ENCODE measurements around the gene ANK3. TPM values are rescaled to one million over a fixed set of nuclear protein-coding genes. Genes with fewer than 3 reads are reported as not detected.

Gene ANK3
- total RNA-seq, 1 experiment from 2014 or later: 15.3 TPM

DNA sequence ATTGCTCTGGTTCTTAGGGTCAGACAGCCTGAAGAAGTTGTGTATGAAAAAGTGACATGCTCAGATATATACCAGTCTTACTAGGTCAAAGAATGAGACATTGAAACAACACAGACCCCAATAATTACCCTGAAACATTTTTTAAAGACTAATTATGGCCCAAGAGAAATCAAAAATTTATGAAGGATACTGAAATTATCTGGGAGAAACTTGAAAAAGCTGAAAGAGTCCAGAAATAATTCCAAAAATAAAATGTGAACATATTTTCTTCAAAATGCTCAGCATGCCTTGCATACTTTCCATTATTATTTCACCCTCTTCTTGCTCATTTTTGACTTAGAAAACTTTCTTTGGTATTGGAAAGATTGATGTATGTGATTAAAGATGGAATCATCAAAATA lies 284.4 kb downstream of the ANK3 start:
- Histone ChIP-seq H3K36me3 (ENCODE audit: control insufficient read depth in 1 of 2, insufficient read depth in 2 of 2, low read length in 2 of 2) (no peaks in the 10 kb centered on the region), H3K9me2 (ENCODE audit: insufficient read depth) (no peaks in the 10 kb centered on the region), H3K9me3 (ENCODE audit: control insufficient read depth in 1 of 2, insufficient read depth in 1 of 2, low read depth in 1 of 2, low read length in 2 of 2) (no peaks in the 10 kb centered on the region), H3K4me2 (ENCODE audit: low read length) (no peak overlapping the region), H3K4me3 (replicated peaks in 1 of 2; ENCODE audit: low read depth in 1 of 2, low read length in 2 of 2) (no peak overlapping the region), H3K27ac (ENCODE audit: low read depth, low read length) (no peak overlapping the region), H3K27me3 (ENCODE audit: insufficient read depth, low read length) (no peaks in the 10 kb centered on the region), H2AFZ (ENCODE audit: low read depth, low read length, poor library complexity, severe bottlenecking) (no peak overlapping the region), H3K79me2 (ENCODE audit: insufficient read depth, low read length) (no peaks in the 10 kb centered on the region), H4K20me1 (ENCODE audit: insufficient read depth) (no peaks in the 10 kb centered on the region), H3K4me1 (ENCODE audit: control insufficient read depth in 1 of 2, insufficient read depth in 2 of 2, low read length in 2 of 2) (no peaks in the 10 kb centered on the region), H3K9ac (ENCODE audit: low read length) (no peak overlapping the region)
- intact Hi-C loops (cut with micrococcal nuclease): no loop called here
- ChIA-PET RAD21 (ENCODE audit: low non-redundant PET in 1 of 2, low total read pairs in 2 of 2, uncharacterized antibody in 2 of 2, unreplicated experiment in 2 of 2) (no interaction called here), CTCF (no interaction called here), POLR2A (no interaction called here)
- BruUV-seq (replicated peaks): no TSS peak
- TF ChIP-seq CEBPB (IDR thresholded peaks at IDR 0.05; ENCODE audit: low read depth) (no peak), ZNF274 (IDR thresholded peaks at IDR 0.05; ENCODE audit: low read depth, low read length) (no peak), ELF1 (IDR thresholded peaks at IDR 0.05; ENCODE audit: borderline replicate concordance, low read depth) (no peak)
- TF ChIP-seq, protein P1, sequence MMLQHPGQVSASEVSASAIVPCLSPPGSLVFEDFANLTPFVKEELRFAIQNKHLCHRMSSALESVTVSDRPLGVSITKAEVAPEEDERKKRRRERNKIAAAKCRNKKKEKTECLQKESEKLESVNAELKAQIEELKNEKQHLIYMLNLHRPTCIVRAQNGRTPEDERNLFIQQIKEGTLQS (IDR thresholded peaks at IDR 0.05): no peak
- DNase-seq (ENCODE audit: low read depth, low spot score): no peak
- no peak for ATAC-seq

DNA sequence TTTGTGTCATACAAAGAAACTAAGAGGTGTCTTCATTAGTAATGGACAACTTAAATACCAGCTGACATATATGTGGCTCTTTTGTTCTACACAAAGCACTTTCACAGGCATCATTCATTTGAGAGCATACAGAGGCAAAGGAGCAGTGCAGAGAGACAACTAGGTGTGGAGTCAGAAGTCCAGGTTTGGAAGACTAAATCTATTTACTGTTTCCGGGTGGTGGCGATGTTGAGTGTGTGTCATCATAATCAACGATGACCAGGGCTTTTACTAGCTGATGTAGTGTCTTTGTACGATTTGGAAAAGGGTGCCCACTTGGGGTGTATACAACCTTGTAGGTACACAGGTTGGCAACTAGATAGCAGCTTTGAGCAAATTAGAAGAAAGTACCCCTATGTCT lies 287.9 kb downstream of the ANK3 start:
- H3K27ac ChIP-seq (ENCODE audit: low read depth, low read length): no peak overlapping the region
- no peaks in the 10 kb centered on the region for H3K79me2 ChIP-seq (ENCODE audit: insufficient read depth, low read length)
- peaks cover 0 to 4% of the 10 kb centered on the region in 2 experiments; a peak in 1 of 4 replicates for H3K4me1 ChIP-seq (ENCODE audit: control insufficient read depth in 1 of 2, insufficient read depth in 2 of 2, low read length in 2 of 2)
- DNase-seq (ENCODE audit: low read depth, low spot score): no peak
- no peak overlapping the region for H3K9ac ChIP-seq (ENCODE audit: low read length)
- H3K4me2 ChIP-seq (ENCODE audit: low read length): no peak overlapping the region
- H2AFZ ChIP-seq (ENCODE audit: low read depth, low read length, poor library complexity, severe bottlenecking): no peak overlapping the region
- POLR2A ChIA-PET: no interaction called here
- H3K4me3 ChIP-seq (replicated peaks in 1 of 2; ENCODE audit: low read depth in 1 of 2, low read length in 2 of 2): no peak overlapping the region
- no peaks in the 10 kb centered on the region for H4K20me1 ChIP-seq (ENCODE audit: insufficient read depth)
- CTCF ChIA-PET: interaction anchor here (2.9 to 5.1 kb wide), 2 partner anchors 102 to 108 kb away, joined by 15 to 35 read pairs; no protein-coding TSS in a partner anchor
- no peaks in the 10 kb centered on the region for H3K36me3 ChIP-seq (ENCODE audit: control insufficient read depth in 1 of 2, insufficient read depth in 2 of 2, low read length in 2 of 2)
- no peaks in the 10 kb centered on the region for H3K9me3 ChIP-seq (ENCODE audit: control insufficient read depth in 1 of 2, insufficient read depth in 1 of 2, low read depth in 1 of 2, low read length in 2 of 2)
- intact Hi-C loops (cut with micrococcal nuclease): loop anchor here (5.0 kb wide), 1 partner anchor 545 kb away; no protein-coding TSS in a partner anchor
- no TSS peak for BruUV-seq (replicated peaks)
- RAD21 ChIA-PET (ENCODE audit: low non-redundant PET in 1 of 2, low total read pairs in 2 of 2, uncharacterized antibody in 2 of 2, unreplicated experiment in 2 of 2): no interaction called here
- H3K9me2 ChIP-seq (ENCODE audit: insufficient read depth): no peaks in the 10 kb centered on the region
- ATAC-seq: no peak
- no peaks in the 10 kb centered on the region for H3K27me3 ChIP-seq (ENCODE audit: insufficient read depth, low read length)
- TF ChIP-seq EGR1 (IDR thresholded peaks at IDR 0.05; ENCODE audit: low read depth) (no peak), EZH2phosphoT487 (IDR thresholded peaks at IDR 0.05; ENCODE audit: borderline replicate concordance) (no peak), EZH2 (IDR thresholded peaks at IDR 0.05) (no peak), SP1 (IDR thresholded peaks at IDR 0.05; ENCODE audit: low read depth) (no peak), SRF (IDR thresholded peaks at IDR 0.05; ENCODE audit: low read depth) (no peak), CEBPB (IDR thresholded peaks at IDR 0.05; ENCODE audit: low read depth) (no peak), RAD21 (IDR thresholded peaks at IDR 0.05; ENCODE audit: low read depth) (no peak), FOSL1 (IDR thresholded peaks at IDR 0.05; ENCODE audit: low read depth) (no peak), ZNF274 (IDR thresholded peaks at IDR 0.05; ENCODE audit: low read depth, low read length) (no peak), ZFX (IDR thresholded peaks at IDR 0.05) (no peak)
- TF ChIP-seq, protein P2, sequence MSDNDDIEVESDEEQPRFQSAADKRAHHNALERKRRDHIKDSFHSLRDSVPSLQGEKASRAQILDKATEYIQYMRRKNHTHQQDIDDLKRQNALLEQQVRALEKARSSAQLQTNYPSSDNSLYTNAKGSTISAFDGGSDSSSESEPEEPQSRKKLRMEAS (IDR thresholded peaks at IDR 0.05): no peak
- TF ChIP-seq, protein P3, sequence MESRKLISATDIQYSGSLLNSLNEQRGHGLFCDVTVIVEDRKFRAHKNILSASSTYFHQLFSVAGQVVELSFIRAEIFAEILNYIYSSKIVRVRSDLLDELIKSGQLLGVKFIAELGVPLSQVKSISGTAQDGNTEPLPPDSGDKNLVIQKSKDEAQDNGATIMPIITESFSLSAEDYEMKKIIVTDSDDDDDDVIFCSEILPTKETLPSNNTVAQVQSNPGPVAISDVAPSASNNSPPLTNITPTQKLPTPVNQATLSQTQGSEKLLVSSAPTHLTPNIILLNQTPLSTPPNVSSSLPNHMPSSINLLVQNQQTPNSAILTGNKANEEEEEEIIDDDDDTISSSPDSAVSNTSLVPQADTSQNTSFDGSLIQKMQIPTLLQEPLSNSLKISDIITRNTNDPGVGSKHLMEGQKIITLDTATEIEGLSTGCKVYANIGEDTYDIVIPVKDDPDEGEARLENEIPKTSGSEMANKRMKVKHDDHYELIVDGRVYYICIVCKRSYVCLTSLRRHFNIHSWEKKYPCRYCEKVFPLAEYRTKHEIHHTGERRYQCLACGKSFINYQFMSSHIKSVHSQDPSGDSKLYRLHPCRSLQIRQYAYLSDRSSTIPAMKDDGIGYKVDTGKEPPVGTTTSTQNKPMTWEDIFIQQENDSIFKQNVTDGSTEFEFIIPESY (IDR thresholded peaks at IDR 0.05; ENCODE audit: extremely low read depth, insufficient replicate concordance, low read length): no peak
- TF ChIP-seq, protein P1 (IDR thresholded peaks at IDR 0.05): no peak
- TF ChIP-seq, protein P4, sequence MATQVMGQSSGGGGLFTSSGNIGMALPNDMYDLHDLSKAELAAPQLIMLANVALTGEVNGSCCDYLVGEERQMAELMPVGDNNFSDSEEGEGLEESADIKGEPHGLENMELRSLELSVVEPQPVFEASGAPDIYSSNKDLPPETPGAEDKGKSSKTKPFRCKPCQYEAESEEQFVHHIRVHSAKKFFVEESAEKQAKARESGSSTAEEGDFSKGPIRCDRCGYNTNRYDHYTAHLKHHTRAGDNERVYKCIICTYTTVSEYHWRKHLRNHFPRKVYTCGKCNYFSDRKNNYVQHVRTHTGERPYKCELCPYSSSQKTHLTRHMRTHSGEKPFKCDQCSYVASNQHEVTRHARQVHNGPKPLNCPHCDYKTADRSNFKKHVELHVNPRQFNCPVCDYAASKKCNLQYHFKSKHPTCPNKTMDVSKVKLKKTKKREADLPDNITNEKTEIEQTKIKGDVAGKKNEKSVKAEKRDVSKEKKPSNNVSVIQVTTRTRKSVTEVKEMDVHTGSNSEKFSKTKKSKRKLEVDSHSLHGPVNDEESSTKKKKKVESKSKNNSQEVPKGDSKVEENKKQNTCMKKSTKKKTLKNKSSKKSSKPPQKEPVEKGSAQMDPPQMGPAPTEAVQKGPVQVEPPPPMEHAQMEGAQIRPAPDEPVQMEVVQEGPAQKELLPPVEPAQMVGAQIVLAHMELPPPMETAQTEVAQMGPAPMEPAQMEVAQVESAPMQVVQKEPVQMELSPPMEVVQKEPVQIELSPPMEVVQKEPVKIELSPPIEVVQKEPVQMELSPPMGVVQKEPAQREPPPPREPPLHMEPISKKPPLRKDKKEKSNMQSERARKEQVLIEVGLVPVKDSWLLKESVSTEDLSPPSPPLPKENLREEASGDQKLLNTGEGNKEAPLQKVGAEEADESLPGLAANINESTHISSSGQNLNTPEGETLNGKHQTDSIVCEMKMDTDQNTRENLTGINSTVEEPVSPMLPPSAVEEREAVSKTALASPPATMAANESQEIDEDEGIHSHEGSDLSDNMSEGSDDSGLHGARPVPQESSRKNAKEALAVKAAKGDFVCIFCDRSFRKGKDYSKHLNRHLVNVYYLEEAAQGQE (IDR thresholded peaks at IDR 0.05; ENCODE audit: low read depth): no peak
